Spleen (tissue), 7 donors: ENCODE data around the gene TPO.

Source experiments
- CTCF ChIP-seq, 11 experiments: fragments of 200-600 bp in 7 of 11; fragments of 450-650 bp in 4 of 11; sonication (generic) in 4 of 11; IDR thresholded peaks in 8 of 11; conservative IDR thresholded peaks in 3 of 11; 1 replicate in 7 of 11; 2 replicates in 4 of 11; pipeline versions ENCODE4 v1.4.0 to v1.8.0; 2016 to 2021; ENCODE audit warnings: antibody characterized with exemption in 11 of 11, inconsistent platforms in 4 of 11, mild to moderate bottlenecking in 1 of 11
- POLR2A ChIP-seq, 3 donors: fragments of 450-650 bp; IDR thresholded peaks; one replicate each; pipeline ENCODE4 v1.5.1; 2017; ENCODE audit warnings: antibody characterized with exemption in 3 of 3, mild to moderate bottlenecking in 1 of 3
- POLR2AphosphoS5 ChIP-seq, 3 donors: sonication (generic); formaldehyde crosslinking; IDR thresholded peaks; one replicate each; pipeline ENCODE4 v1.5.1; 2017; ENCODE audit warnings: antibody characterized with exemption in 3 of 3
- donor health status: DM: no; HTN: no; CAD: no; lungs with moderate emphysema.
- donor health status: DM: no; HTN: no; CAD: no.
- donor health status: DM: no; HTN: no; CAD: no.

DNA sequence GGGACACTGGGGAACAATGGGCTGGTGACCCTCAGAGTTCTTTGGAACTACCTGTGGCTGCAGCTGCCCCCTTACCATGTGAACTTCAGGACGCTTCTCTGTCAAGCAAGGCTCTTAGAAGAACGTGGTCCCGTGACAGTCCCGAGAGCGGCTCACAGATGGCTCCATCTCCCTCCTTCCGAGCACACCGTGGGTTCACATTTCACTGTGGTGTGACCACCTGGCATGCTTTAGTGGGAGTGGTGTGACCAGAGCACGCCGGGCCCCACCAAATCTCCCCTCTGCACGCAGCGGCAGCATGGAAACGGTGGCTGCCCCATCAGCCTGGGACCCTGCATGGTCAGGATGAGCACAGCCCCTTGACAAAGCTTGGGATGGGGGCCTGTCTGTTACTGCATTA, 9.7 kb upstream of the TPO start:
- TF ChIP-seq CTCF (IDR thresholded peaks at IDR 0.05 in 8 of 11, conservative IDR thresholded peaks at IDR 0.05 in 3 of 11) = no peak
- no peak for TF ChIP-seq POLR2A (IDR thresholded peaks at IDR 0.05)
- TF ChIP-seq POLR2AphosphoS5 (IDR thresholded peaks at IDR 0.05) = no peak
